Mammary epithelial cell (primary cell): ENCODE data around the gene TNIK.

Experiments
- CTCF ChIP-seq, 2 donors: IDR thresholded peaks in 1 of 2; conservative IDR thresholded peaks in 1 of 2; 2 replicates each; pipeline ENCODE4 v1.5.1; 2011 to 2012; ENCODE audit warnings: inconsistent platforms in 2 of 2, low read length in 2 of 2, mild to moderate bottlenecking in 2 of 2, control low read depth in 1 of 2, low read depth in 1 of 2; ENCODE audit not compliant: insufficient read depth in 1 of 2; ENCODE audit errors: extremely low read depth in 1 of 2
- EZH2 ChIP-seq: IDR thresholded peaks from 2 replicates; pipeline ENCODE4 v1.6.1; 2012; ENCODE audit warnings: low read length, inconsistent platforms, borderline replicate concordance

DNA sequence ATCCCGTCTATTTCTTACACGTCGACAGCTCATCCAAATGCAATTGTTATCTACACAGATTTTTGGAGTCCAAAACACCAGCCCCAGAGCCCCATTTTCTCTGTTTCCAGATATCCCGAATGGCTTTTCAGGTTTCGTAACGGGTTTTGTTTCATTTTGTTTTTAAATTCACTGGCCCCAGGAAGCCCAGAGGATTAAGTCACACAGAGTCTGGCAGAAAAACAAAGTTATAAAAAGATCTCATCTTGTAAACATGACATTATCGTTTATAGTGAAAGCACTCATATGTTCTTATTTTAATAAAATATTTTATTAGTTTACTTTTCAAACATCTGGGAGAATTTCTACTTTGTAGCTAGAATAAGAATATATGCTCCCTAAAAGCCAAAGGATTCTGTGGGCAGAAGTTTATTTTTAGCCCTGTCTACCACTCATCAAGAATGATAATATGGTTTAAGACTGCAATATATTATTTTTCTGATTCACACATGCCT lies 284.4 kb downstream of the TNIK start:
- TF ChIP-seq CTCF (conservative IDR thresholded peaks at IDR 0.05 in 1 of 2, IDR thresholded peaks at IDR 0.05 in 1 of 2; ENCODE audit: extremely low read depth in 1 of 2, insufficient read depth in 1 of 2, low read depth in 1 of 2, low read length in 2 of 2) = no peak
- TF ChIP-seq EZH2 = no peak
